ENCODE measurements around the gene NPHP4.

NPHP4 gene

DNA sequence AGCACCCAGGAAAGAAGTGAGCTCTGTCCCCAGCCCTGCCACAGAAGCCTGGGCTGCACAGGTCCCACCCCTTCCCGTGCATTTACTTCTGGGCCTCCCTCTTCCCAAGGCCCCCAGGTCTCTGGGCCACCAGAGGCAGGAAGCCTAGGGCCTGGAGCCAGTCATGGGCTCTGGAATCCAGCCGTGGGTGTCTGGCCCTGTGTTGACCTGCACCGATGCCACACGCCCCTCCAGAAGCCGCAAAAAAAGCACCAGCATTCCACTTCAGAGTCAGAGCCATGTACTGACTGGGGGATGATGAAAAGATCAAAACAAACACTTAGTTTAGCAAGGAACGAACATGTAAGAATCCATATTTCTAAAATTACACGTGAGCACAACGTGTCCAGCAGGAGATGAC lies 141.7 kb downstream of the NPHP4 start:
- no peak for DNase-seq (ENCODE audit: low read depth)

DNA sequence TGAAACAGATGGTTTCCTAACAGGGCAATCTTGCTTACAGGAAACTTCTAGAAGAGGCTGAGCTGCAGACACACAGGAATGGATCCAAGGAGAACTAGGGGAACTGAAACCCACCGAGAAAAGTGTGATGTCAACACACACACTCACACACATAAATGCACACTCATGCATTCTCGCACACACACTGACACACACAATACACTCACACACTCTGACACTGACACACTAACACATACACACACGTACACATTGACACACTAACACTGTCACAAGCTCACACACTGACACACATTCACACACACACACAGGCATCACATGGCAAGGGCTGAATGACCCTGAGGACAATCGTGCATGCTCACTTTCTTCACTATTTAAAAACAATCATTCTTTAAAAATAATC lies 142.7 kb downstream of the NPHP4 start:
- no peak for DNase-seq (ENCODE audit: low read depth)

GRCh38 chr1:5847013-5847659 lies 145.1 kb downstream of the NPHP4 start:
- no peak for DNase-seq (ENCODE audit: low read depth)

DNA sequence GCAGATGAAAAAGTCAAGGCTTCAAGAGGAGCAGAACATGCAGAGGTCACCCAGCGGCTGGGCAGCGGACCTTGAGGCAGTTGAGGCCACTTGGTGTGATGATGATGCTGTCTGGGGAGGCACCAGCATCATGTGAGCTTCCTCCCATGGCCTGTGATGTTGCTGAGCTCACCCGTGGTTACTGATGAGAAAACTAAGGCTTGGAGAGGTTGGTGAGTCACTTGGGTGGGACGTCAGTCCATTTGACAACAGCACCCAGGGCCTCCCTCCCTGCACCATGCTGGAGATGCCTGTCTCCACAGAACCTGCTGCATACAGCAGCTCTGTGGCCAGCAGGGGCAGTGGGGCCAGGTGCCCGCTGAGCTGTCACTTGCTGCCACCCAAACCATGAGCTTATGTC lies 146.8 kb downstream of the NPHP4 start:
- DNase-seq (ENCODE audit: low read depth): no peak

DNA sequence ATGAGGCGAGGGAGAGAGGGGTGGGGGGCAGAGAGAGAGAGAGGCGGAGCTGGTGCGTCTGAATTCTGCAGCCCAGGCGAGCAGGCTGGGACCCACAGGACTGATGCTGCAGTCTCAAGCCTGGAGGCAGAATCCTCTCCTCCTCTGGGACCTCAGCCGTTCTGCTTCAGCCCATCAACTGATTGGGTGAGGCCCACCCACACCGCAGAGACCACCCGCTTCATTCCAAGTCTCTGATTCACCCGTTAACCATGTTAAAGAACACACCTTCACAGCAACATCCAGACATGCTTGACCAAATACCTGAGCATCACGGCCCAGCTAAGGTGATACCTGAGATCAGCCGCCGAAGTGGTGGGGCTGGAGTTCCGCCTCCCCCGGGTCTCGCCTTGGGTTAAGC lies 147.8 kb downstream of the NPHP4 start:
- no peak for DNase-seq (ENCODE audit: low read depth)

- no peak for DNase-seq (ENCODE audit: low read depth)
Measured at GRCh38 chr1:5843521-5844096, 148.6 kb downstream of the NPHP4 start.

DNA sequence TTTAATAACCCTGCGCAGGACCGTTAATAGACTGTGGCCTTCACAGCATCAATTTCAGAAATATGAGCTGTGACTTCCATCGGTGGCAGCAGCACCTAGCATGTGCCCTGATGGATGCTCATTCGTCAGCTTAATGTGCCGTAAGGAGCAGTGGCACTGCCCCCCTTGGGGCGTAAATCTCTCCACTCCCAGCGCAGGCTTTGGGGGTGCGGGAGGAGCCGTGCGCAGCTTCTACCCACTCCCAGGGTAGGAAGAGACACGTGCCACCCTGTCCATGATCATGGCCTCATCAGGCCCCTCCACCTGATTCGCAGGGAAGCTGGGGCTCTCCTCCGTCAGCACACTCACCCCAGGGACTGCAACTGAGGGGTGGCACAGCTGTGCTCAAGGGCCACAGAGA lies 149.5 kb downstream of the NPHP4 start:
- DNase-seq (ENCODE audit: low read depth): no peak

DNA sequence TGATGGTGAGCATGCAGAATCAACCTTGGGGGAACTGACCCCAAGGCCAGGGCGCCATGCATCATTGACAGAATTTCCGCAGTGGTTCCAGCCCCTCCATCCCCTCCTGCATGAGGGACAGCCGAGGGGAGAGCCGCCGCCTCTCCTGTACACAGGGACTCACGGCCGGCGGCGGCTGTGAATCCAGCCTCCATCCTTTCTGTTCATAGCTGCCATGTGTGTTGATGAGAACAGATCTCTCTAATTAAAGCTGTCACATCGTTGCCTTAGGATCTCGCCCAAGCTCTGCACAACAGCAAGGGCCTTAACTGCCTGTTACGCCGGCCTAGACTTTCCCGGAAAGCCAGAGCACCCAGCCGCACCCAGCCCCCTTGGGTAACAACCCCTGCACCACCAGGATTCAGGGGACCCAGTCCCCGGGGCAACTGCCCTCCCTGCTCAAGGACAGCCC lies 151.6 kb downstream of the NPHP4 start:
- DNase-seq (ENCODE audit: low read depth): no peak

DNA sequence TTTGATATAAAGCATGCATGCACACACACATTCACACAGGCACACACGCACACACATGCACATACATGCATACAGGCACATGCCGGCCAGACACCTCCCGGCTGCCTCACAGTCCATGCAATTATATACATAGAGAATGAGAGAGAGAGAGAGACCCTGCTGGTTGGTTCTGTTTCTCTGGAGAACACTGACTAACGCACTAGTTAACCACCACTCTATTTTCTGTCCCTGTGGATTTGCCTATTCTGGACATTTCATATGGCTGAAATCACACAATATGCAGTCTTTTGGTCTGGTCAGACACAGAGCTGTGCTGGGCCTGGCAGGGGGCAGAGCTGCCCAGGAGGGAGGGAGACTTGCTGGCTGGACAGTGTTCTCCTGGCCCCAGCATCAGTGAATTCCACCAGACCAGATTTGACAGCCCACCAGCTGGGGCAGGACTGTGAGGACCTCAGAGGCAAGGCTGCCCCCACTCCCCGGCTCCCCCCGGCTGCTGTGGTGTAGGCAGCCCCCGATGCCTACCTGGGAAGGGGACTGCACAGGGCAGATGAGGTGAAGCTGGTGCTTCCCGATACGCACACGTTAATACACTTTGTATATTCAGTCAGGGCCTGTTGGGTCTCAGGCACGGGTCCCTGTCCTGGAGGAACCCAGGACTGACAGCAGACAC lies 152.2 kb downstream of the NPHP4 start:
- DNase-seq (ENCODE audit: low read depth): no peak

- no peak for DNase-seq (ENCODE audit: low read depth)
Measured at GRCh38 chr1:5839161-5839880, 152.9 kb downstream of the NPHP4 start.

DNA sequence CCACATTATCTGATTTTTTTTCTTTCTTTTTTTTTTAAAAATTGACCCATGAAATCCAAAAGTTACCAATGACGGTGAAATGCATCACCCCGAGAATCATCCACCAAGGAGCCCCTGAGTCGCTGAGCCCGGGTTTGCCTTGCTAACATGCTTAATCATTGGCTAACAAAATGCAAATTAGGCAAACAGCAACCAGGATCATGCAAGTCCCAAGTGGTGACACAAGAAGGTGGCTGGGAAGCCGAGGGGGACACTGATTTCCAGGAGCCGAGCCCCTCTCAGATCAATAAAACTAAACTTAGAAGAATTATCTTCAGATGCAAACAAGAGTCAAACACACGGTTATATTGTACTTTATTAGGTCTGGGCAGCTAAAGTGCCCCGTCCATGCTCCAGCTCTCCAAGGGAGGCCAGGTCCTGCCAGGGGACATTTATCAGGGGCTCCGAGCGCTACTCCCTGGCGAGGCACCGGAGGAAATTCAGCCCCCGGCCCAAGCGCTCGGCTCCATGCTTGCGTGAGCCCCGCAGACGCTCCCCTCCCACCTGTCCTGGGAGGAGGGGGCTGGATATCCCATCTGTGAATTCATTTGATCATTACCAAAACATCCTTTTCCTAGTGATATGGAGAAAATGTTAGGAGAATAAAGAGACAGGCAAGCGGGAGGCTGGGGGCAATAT lies 154.1 kb downstream of the NPHP4 start:
- DNase-seq (ENCODE audit: low read depth): no peak

- DNase-seq (ENCODE audit: low read depth): no peak
Measured at GRCh38 chr1:5836776-5837440, 155.3 kb downstream of the NPHP4 start.

GRCh38 chr1:5835179-5835562 lies 157.1 kb downstream of the NPHP4 start:
- no peak for DNase-seq (ENCODE audit: low read depth)

GRCh38 chr1:5834477-5835178 lies 157.6 kb downstream of the NPHP4 start:
- no peak for DNase-seq (ENCODE audit: low read depth)

DNA sequence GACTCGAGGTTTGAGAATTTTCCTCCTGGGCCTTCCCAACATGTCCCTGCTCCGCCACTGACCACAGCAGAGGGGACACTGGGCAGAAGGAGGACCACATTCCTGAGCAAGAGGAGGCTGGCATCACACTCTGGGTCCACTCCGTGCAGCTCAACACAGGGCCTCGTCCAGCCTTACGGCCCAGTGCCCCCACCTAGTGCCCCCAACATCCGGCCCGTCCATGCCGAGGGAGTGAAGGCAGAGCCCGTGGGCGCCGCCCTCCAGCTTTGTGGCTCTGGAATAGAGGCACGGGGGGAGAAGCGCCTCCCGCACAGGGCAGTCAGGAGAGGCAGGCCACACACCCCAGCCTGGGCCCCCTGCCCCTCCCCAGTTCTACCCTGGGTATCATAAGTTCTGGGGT lies 158.3 kb downstream of the NPHP4 start:
- no peak for DNase-seq (ENCODE audit: low read depth)

- no peak for DNase-seq (ENCODE audit: low read depth)
Measured at GRCh38 chr1:5832916-5833895, 159.0 kb downstream of the NPHP4 start.

DNA sequence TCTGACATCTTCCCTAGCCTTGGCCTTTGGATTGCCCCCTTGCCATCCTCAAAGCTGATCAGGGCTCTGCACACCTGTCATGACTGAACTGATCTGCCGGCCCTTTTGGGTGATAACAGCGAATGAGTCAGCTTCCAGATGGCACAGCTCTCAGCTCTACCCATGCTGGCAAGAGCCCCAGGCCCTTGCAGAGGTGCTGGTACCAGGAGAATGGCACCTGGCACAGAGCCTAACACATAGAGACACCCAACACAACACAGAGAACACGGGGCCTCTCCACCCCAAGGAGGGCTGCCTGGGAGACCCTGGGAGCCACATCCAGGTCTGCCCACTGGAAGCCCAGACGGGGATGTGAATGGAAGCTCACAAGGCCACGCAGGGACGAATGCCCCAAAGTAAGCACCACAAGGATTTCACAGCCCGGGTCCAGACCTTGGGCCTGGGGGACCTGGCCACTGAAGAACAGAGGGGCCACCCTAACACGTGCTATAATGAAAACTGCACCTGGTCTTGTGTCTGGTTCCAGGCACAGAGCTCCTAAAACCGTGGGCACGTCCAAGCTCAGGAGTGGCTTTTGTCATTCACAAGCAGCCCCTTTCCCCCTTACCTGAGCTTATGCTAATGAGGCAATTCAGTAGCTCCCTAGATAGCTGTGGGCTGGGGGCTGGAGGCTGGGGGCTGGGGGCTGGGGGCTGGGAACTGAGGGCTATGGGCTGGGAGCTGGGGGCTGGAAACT lies 160.5 kb downstream of the NPHP4 start:
- no peak for DNase-seq (ENCODE audit: low read depth)

- no peak for DNase-seq (ENCODE audit: low read depth)
Measured at GRCh38 chr1:5830771-5831599, 161.2 kb downstream of the NPHP4 start.
